ENCODE measurements around the gene FBXL19.

DNA sequence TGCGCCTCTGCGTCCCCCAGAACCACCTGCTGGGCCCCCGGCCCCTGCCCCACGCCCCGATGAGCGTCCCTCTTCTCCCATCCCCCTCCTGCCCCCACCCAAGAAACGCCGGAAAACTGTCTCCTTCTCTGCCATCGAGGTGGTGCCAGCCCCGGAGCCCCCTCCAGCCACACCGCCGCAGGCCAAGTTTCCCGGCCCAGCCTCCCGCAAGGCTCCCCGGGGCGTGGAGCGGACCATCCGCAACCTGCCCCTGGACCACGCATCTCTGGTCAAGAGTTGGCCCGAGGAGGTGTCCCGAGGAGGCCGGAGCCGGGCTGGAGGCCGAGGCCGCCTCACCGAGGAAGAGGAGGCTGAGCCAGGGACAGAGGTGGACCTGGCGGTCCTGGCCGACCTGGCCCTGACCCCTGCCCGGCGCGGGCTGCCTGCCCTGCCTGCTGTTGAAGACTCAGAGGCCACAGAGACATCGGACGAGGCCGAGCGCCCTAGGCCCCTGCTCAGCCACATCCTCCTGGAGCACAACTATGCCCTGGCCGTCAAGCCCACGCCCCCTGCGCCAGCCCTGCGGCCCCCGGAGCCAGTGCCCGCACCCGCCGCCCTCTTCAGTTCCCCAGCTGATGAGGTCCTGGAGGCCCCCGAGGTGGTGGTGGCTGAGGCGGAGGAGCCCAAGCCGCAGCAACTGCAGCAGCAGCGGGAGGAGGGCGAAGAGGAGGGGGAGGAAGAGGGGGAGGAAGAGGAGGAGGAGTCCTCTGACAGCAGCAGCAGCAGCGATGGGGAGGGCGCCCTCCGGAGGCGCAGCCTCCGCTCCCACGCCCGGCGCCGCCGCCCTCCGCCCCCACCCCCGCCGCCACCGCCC is 56.0 kb downstream of the FBXL19 start:
- TF ChIP-seq, protein P1, sequence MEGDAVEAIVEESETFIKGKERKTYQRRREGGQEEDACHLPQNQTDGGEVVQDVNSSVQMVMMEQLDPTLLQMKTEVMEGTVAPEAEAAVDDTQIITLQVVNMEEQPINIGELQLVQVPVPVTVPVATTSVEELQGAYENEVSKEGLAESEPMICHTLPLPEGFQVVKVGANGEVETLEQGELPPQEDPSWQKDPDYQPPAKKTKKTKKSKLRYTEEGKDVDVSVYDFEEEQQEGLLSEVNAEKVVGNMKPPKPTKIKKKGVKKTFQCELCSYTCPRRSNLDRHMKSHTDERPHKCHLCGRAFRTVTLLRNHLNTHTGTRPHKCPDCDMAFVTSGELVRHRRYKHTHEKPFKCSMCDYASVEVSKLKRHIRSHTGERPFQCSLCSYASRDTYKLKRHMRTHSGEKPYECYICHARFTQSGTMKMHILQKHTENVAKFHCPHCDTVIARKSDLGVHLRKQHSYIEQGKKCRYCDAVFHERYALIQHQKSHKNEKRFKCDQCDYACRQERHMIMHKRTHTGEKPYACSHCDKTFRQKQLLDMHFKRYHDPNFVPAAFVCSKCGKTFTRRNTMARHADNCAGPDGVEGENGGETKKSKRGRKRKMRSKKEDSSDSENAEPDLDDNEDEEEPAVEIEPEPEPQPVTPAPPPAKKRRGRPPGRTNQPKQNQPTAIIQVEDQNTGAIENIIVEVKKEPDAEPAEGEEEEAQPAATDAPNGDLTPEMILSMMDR (IDR thresholded peaks at IDR 0.05): no peak
- TF ChIP-seq EZH2 (IDR thresholded peaks at IDR 0.05; ENCODE audit: borderline replicate concordance, insufficient read depth, low read depth, low read length, poor library complexity, severe bottlenecking): no peak

Data from B cell (primary cell).